ENCODE results near the gene KRT4.

GRCh38 chr12:52788876-52789636 lies 24.9 kb downstream of the KRT4 start:
- TF ChIP-seq CTCF (IDR thresholded peaks at IDR 0.05) (no peak), POLR2A (IDR thresholded peaks at IDR 0.05) (no peak), POLR2AphosphoS5 (IDR thresholded peaks at IDR 0.05) (no peak)
